Epithelial cell of prostate (primary cell): Measurements from ENCODE around the gene ITGB3BP.
"Not testable (repeated sequence)": the region's sequence is repeated elsewhere in the genome, so short reads cannot be mapped to it uniquely, and the experiment has no call there.

ENCODE experiments used
- DNase-seq: peaks from one replicate; pipeline ENCODE4 v3.0.0-alpha.2; 2011; ENCODE audit warnings: low read depth, low spot score
- H3K27ac ChIP-seq: fragments of 450-650 bp; 2 replicates; pipeline ENCODE4 v1.5.1; 2017; ENCODE audit warnings: mild to moderate bottlenecking

Gene ITGB3BP

DNA sequence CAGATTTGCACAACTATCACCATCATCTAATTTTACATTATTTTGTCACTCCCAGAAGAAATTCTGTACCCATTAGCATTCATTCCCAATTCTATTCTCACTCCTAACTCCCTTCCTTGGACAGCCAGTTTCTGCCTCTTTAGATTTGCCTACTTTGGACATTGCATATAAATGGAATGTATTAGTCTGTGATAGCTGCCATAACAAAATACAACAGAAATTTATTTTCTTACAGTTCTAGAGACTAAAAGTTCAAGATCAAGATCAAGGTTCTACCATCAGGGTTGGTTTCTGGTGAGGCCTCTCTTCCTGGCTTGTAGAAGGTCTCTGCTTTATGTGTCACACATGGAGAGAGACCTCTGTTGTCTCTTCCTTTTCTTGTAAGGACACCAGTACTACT, 93.7 kb downstream of the ITGB3BP start:
- DNase-seq = no peak
- H3K27ac ChIP-seq = no peak overlapping the region

DNA sequence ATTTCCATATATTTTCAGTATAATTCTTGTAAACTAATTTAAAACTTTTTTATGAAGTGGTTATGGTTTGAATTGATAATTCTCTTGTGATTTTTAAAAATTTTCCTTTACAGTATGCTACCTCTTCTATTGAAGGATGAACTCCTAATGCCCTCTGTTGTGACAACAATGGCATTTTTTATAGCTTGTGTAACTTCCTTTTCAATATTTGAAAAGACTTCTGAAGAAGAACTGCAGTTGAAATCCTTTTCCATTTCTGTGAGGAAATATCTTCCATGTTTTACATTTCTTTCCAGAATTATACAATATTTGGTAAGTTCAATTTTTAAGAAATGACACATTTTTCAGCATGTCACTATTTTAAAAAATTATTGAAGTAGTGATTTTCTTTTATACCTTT, 94.2 kb downstream of the ITGB3BP start:
- no peak for DNase-seq
- no peak overlapping the region for H3K27ac ChIP-seq

DNA sequence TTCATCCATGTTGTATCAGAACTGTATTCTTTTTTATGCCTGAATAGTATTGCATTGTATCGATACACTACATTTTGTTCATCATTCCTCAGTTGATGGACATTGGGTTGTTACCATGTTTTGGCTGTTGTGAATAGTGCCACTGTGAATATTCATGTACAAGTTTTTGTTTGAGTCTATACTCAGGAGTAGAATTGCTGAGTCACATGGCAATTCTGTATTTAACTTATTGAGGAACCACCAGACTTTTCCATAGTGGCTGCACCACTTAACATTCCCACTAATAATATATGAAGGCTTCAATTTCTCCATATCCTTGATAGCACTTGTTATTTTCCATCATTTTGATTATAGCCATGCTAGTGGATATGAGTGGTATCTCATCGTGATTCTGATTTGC, 99.4 kb downstream of the ITGB3BP start:
- DNase-seq = no peak
- no peak overlapping the region for H3K27ac ChIP-seq

DNA sequence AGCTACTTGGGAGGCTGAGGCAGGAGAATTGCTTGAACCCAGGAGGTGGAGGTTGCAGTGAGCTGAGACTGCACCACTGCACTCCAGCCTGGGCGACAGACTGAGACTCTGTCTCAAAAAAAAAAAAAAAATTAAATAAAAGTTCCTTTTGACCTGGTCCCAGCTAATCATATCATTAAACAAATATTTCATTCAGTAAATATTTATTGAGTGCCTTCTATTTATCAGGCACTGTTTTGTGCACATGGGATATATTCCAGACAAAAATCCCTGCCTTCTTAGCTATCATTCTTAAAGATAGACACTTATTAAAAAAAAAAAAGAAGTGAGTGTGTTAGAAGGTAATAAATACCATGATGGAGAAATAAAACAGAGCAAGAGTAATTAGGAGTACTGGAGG, 102.3 kb downstream of the ITGB3BP start:
- H3K27ac ChIP-seq, DNase-seq: not testable (repeated sequence)

DNA sequence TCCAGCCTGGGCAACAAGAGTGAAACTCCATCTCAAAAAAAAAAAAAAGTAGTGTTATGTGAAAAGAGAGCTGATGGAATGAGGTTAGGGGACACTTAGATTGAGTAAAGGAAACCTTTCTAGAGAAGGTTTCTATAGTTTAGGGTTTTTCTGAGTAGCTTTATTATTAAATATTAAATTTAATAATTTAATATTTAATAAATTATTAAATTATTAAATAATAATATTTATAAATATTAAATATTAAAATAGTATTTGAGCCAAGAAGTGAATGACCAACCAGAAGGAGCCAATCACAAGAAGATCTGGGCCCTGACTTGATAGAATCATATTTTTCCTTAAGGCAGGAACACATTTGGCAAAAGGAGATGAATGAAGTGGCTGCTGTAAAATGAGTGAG, 104.9 kb downstream of the ITGB3BP start:
- no peak for DNase-seq
- no peak overlapping the region for H3K27ac ChIP-seq

DNA sequence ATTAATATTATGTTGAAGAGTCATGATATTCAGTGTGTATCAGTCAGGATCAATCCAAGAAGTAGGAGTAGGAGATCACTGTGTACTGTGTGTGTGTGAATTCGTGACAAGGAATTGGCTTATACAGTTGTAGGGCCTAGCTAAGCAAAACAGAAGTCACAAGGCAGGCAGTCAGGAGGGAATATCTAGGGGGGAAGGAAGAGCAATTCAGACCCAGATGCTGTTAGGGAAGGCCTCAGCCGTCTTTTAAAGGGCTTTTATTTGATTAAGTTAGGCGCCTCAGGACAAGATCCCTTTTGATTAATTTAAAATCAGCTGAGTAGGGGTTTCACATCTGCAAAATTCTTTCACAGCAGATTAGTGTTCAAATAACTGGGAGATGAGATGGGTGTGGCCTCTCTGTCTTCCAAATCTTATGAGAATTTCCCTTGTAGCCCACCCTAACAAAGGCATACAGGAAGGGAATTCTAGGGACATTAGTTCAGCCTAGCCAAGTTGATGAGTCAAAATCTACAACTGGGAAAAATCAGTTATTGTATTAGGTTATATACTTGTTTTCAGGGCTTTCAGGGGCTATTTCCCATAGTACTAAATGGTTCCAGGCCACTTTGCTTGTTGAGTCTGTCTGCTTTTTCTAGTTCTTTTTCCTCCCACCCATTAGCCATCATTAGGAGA, 108.2 kb downstream of the ITGB3BP start:
- no peak overlapping the region for H3K27ac ChIP-seq
- no peak for DNase-seq

DNA sequence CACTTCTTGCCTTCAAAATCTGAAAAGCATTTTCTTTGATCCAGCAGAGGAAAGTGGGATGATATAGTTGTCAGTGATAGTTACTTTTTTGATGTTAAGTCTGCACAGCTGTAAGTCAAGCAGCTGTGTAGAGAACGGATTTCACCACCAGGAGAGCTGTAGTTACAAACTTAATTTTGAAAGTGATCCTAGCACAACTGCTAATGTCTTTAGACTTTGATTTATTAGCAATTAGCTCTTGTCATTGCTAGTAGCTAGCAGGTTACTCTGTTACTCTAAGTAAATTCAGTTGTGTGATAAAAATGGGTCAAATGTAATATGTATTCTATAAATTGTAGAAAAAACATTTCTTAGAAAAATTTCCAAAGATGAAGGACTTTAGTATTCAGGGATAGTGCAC, 109.6 kb downstream of the ITGB3BP start:
- H3K27ac ChIP-seq = no peak overlapping the region
- no peak for DNase-seq

DNA sequence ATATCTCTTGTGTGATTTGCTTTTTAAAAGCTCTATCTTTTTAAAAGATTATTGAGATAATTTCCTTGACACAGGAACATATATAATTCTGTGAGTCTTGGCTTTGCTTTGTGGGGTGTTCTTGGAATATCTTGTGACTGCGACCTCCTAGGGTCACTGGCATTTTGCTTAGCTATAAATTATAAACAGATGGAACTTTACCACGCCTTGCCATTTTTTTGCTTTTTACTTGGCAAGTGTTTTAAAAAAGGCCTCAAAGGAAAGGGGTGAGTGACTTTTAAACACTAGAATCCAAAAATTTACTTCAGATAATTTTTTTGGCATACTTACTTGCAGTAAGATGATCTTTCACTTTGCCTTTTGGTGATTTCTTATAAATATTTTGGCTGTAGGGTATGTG, 112.0 kb downstream of the ITGB3BP start:
- DNase-seq = no peak
- H3K27ac ChIP-seq = no peak overlapping the region

DNA sequence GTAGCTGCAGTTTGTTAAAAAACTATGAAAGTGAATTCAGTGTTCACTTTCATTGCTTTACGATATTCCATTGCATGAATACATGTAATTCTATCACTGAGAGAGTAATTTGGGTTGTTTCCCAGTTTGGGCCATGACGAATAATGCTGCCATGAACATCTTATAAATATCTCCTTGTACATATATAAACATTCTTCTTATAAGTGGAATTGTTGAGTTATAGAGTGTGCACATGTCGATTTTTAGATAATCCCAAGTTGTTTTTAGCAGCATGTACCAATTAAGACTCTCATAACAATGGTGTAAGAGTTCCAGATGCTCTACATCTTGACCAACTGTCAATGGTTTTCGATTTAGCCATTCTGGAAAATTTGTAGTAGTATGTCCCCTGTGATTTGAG, 114.7 kb downstream of the ITGB3BP start:
- no peak for DNase-seq
- no peak overlapping the region for H3K27ac ChIP-seq

DNA sequence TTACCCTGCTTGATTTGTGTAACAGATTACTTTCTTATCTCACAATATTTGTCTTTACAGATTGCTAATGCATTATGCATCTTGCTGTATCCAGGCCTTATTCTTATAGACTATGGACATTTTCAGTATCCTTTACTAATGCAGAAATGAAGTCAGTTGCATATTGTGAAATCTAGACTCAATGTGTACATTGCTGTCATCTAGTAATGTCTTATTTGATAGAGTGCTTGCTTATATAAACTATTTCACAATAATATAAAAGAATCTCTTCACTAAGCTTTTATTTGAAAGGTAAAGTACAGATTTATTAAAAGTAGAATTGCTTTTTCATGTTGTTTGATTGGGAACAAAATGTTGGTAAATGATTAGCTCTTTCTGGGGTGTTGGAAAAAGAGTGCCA, 116.0 kb downstream of the ITGB3BP start:
- no peak for DNase-seq
- H3K27ac ChIP-seq = no peak overlapping the region

DNA sequence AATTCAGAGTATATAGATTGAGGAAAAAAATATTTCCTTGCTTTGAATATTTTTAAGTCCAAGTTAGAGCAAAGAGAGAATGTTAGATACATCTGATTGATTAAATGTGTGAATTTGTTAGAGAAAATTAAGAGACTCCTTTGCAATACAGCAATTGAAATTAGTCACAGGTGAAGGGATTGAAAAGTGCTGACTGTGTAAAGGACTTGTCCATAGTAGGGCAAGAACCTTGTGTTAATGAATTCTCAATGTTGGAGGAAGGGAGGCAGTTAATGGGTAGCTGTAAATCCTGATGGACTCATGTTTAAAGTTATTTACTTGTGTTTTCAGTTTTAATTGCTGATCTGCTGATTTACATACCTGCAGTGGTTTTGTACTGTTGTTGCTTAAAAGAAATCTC, 117.0 kb downstream of the ITGB3BP start:
- DNase-seq = no peak
- no peak overlapping the region for H3K27ac ChIP-seq

DNA sequence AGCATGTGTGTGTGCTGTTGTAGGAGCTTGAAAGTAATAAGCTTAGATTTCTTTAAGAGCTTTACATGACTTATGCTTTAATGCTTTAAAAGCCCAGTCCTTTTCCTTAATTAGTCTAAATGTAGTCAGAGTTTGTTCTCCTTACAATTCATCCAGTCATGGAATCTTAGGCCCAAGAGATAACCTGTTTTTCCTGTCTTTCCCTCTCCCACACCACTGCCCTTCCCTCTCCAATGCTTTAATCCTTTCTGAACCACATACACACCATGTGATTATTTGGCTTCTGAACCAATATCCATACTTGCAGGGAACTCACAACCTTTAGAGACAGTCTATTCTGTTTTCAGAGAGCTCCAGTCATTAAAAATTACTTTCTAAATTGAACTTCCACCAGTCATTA, 118.0 kb downstream of the ITGB3BP start:
- H3K27ac ChIP-seq = no peak overlapping the region
- DNase-seq = peak; percentile 27

DNA sequence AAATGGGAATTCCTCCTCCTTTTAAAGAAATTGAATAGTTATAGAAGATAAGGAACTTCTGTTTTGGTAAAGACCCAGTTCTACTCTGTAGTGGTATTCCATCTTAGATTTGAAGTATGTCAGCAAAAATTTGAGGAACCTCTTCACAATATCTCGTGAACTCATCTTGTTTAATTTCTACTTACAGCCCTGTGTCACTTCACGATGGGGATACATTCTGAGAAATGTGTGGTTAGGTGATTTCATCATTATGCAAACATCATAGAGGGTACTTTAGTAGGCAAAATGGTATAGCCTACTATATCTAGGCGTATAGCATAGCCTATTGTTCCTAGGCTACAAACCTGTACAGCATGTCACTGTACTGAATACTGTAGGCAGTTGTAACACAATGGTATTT, 119.6 kb downstream of the ITGB3BP start:
- no peak for DNase-seq
- H3K27ac ChIP-seq = no peak overlapping the region

DNA sequence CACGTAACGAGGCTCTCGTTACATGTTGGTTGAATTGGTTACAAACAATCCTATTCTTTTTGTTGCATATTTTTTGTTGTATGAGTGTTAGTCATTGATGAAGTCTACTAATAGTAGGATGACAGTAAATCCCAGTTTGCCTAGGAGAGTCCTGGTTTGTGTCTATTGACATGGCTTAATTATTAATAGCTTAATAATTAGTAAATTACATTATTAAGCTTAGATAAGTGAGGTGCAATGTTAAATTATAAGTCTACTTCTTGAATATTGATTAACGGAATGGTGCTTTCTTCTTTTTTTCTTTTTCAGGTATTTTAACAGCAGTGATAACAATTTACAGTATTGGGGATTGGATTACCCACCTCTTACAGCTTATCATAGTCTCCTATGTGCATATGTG, 121.1 kb downstream of the ITGB3BP start:
- no peak for DNase-seq
- H3K27ac ChIP-seq = no peak overlapping the region
